Activated CD8-positive, alpha-beta memory T cell treated with anti-CD3 and anti-CD28 coated beads for 24 hours (primary cell): ENCODE results near the gene PPFIBP2.
"Not testable (repeated sequence)": the region's sequence is repeated elsewhere in the genome, so short reads cannot be mapped to it uniquely, and the experiment has no call there.

Experiments used
- DNase-seq: peaks from one replicate; pipeline ENCODE4 v3.0.0-alpha.2; 2020

Gene PPFIBP2

GRCh38 chr11:7500251-7500650, 13.5 kb upstream of the PPFIBP2 start:
- no peak for DNase-seq

- no peak for DNase-seq
These were observed 12.5 kb upstream of the PPFIBP2 start for GRCh38 chr11:7501251-7501650.

- DNase-seq, result no peak
These were observed 11.9 kb upstream of the PPFIBP2 start for GRCh38 chr11:7501894-7502293.

DNA sequence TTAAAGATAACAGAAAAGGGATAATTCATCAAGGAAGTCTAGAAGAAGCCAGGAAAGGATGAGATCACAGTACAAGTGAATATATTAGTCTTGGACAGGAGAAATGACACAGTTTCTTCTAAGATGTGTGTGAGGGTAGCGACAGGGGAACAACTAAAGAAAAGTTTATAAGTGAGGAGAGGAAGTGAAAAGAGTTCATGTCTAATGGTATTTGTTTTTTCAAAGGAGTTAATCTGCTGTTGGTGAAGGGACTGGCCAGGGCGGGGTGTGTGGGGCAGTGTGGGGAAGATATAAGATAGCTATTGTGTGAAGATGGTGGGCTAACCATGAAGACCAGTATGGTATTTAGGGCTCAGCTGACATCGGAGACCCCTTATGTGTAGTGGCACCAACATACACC, 7.6 kb upstream of the PPFIBP2 start:
- no peak for DNase-seq

- DNase-seq, result no peak
These were observed 5.7 kb upstream of the PPFIBP2 start for GRCh38 chr11:7508087-7508486.

DNA sequence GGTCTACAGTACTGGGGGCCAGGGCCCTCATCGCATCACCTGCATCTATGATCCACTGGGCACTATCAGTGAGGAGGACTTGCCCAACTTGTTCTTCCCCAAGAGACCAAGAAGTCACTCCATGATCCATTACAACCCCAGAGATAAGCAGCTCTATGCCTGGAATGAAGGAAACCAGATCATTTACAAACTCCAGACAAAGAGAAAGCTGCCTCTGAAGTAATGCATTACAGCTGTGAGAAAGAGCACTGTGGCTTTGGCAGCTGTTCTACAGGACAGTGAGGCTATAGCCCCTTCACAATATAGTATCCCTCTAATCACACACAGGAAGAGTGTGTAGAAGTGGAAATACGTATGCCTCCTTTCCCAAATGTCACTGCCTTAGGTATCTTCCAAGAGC, 3.8 kb upstream of the PPFIBP2 start:
- DNase-seq, result no peak

GRCh38 chr11:7511401-7511800, 2.4 kb upstream of the PPFIBP2 start:
- DNase-seq, result no peak

- peak; percentile 61 for DNase-seq
These were observed 1.1 kb upstream of the PPFIBP2 start for GRCh38 chr11:7512525-7513233.

DNA sequence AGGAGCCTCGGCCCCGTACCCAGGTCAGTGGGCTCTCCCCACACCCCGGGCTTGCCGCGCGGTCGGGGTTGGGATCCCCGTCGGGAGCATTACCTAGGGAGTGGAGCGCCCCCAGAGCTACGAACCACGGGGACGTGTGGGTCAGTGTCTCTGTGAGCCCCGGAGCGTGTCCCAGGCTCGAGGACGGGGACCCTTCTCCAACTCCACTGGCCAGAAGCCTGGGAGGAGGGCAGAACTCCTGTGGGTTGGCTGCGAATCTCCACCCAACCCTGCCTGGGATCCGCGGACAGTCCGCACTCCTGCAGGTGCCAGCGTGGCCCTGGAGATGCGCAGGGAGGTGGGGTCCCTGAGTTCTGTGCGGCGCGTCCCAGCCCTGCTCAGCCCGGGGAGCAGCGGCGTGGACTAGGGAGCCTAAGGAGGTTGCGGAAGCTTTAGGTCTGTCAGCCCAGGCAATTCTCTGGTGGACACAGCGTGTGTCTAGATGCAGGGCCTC, 346 bp downstream of the PPFIBP2 start:
- no peak for DNase-seq

GRCh38 chr11:7515447-7515886, 1.7 kb downstream of the PPFIBP2 start:
- no peak for DNase-seq

DNA sequence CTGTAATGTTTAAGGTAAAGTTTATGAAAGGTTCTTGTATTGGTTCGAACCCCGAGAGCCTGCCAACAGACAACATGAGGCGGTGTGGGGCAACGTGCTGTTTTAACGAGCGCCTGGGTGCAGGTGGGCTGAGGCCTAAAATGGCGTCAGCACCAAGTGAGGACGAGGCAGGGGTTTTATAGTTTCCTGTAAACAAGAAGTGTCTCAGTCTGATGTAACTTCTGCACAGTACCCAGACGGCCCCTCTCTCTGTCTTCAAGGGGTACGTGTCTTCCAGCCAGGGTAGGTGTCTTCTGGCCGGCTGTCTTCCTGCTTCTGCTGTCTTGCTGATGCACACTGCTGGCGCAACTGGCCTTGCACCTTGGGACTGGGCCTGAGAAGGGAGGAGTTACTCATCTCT, 2.7 kb downstream of the PPFIBP2 start:
- no peak for DNase-seq

DNA sequence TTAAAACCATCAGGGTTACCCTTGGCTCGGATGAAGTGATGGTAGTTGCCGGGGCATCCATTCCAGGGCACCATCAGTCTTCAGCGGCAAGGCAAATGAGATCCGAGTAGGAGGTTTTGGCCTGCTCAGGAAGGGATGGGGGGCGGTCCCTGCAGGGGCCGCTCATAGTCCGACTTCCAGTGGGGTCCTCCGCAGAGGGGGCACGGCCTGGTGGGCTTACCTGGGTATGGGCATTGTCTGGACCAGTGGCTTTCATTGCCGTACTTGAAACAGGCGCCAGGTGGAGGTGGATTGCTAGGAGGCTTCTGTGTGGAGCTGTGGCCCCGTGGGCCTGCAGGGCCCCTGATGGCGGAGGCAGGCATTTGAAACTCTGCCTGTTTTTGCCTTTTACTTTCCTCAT, 3.9 kb downstream of the PPFIBP2 start:
- not testable (repeated sequence) for DNase-seq

GRCh38 chr11:7518811-7519562, 5.2 kb downstream of the PPFIBP2 start:
- DNase-seq, result no peak

- no peak for DNase-seq
These were observed 6.5 kb downstream of the PPFIBP2 start for GRCh38 chr11:7520011-7520942.

GRCh38 chr11:7520981-7521487, 7.2 kb downstream of the PPFIBP2 start:
- no peak for DNase-seq

- DNase-seq, result no peak
These were observed 8.3 kb downstream of the PPFIBP2 start for GRCh38 chr11:7522121-7522520.

GRCh38 chr11:7522546-7522945, 8.7 kb downstream of the PPFIBP2 start:
- DNase-seq, result no peak

GRCh38 chr11:7523416-7524210, 9.8 kb downstream of the PPFIBP2 start:
- no peak for DNase-seq

DNA sequence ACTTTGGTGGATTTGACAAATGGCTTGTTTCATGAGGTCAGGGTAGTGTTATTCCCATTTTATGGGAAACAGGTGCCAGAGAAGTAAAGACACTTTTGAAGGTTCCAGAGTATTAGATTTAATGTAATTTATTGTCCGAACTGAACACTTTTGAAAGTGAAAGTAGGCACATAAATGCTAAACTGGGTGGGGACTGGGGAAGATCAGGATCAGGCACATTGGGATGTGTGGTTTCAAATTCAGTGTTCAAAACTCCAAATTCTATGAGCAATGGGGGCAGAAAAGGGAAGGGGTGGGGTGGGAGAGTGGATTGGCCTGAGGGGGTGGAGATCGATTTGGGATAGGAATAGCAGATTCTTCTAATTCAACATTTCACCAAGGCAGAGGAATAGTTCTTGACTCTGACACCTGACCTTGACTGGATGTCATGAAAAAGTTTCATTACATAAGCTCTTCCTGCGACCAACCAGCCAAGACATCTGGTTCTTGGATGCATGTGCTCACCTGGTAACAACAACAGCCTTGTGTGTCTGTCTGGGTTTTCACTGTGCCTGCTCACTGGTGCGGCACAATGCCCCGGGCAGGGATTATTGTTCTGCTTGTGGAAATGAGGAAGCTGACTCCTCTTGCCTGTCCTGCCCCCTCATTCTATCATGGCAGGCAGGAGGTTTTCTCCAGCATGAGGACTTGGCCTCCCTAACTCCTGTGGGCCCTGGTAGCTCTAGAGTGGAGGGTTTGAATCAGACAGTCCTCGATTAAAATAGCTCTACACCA, 10.8 kb downstream of the PPFIBP2 start:
- no peak for DNase-seq

- no peak for DNase-seq
These were observed 11.6 kb downstream of the PPFIBP2 start for GRCh38 chr11:7525424-7525823.

GRCh38 chr11:7527029-7527428, 13.2 kb downstream of the PPFIBP2 start:
- no peak for DNase-seq
